Neural progenitor cell (in vitro differentiated cells): ENCODE measurements around the gene GIGYF1. TPM values are rescaled to one million over a fixed set of nuclear protein-coding genes. Genes with fewer than 3 reads are reported as not detected.

Experiments used
- DNase-seq: peaks from one replicate; pipeline ENCODE4 v3.0.0-alpha.2; 2016; ENCODE audit warnings: low spot score
- H2AFZ ChIP-seq: fragments of 200-600 bp; sonication (generic); replicated peaks from 2 replicates; pipeline ENCODE4 v1.6.1; 2016; ENCODE audit warnings: antibody characterized with exemption
- H3F3A ChIP-seq: fragments of 200-600 bp; sonication (generic); 2 replicates; pipeline ENCODE4 v1.6.1; 2016; ENCODE audit warnings: antibody characterized with exemption, low read depth
- H3K27ac ChIP-seq: fragments of 200-600 bp; sonication (generic); 2 replicates; pipeline ENCODE4 v1.5.1; 2016; ENCODE audit warnings: mild to moderate bottlenecking
- H3K27me3 ChIP-seq: fragments of 200-600 bp; sonication (generic); 2 replicates; pipeline ENCODE4 v1.6.1; 2016; ENCODE audit warnings: mild to moderate bottlenecking, moderate library complexity
- H3K36me3 ChIP-seq: fragments of 200-600 bp; sonication (generic); 2 replicates; pipeline ENCODE4 v1.5.1; 2016
- H3K4me1 ChIP-seq: fragments of 200-600 bp; sonication (generic); 2 replicates; pipeline ENCODE4 v1.6.1; 2016; ENCODE audit warnings: mixed run types
- H3K4me2 ChIP-seq: fragments of 200-600 bp; sonication (generic); 2 replicates; pipeline ENCODE4 v1.6.1; 2016
- H3K4me3 ChIP-seq: fragments of 200-600 bp; sonication (generic); 2 replicates; pipeline ENCODE4 v1.5.1; 2016
- H3K79me2 ChIP-seq: fragments of 200-600 bp; sonication (generic); 2 replicates; pipeline ENCODE4 v1.6.1; 2016; ENCODE audit warnings: low read depth
- H3K9ac ChIP-seq: fragments of 200-600 bp; sonication (generic); 2 replicates; pipeline ENCODE4 v1.6.1; 2016
- H3K9me3 ChIP-seq: fragments of 200-600 bp; sonication (generic); 2 replicates; pipeline ENCODE4 v1.5.1; 2016; ENCODE audit warnings: low read depth
- H4K20me1 ChIP-seq: fragments of 200-600 bp; sonication (generic); 2 replicates; pipeline ENCODE4 v1.6.1; 2016; ENCODE audit warnings: low read depth
- H3K27ac Mint-ChIP-seq: 3 replicates; pipeline ENCODE4 v1.8.0; 2021; ENCODE audit warnings: mixed read lengths
- H3K27me3 Mint-ChIP-seq: 2 replicates; pipeline ENCODE4 v1.8.0; 2022; ENCODE audit warnings: low read depth, mild to moderate bottlenecking, inconsistent platforms, moderate library complexity, mixed read lengths; ENCODE audit not compliant: insufficient read depth
- H3K36me3 Mint-ChIP-seq: 3 replicates; pipeline ENCODE4 v1.8.0; 2021; ENCODE audit warnings: mixed read lengths
- H3K4me1 Mint-ChIP-seq: 3 replicates; pipeline ENCODE4 v1.8.0; 2021; ENCODE audit warnings: mixed read lengths
- H3K4me3 Mint-ChIP-seq: 3 replicates; pipeline ENCODE4 v1.8.0; 2021; ENCODE audit warnings: mild to moderate bottlenecking, moderate library complexity, mixed read lengths
- H3K9me3 Mint-ChIP-seq: 3 replicates; pipeline ENCODE4 v1.8.0; 2020; ENCODE audit warnings: mixed read lengths
- EZH2 ChIP-seq: fragments of 200-600 bp; sonication (generic); IDR thresholded peaks from 2 replicates; pipeline ENCODE4 v1.6.1; 2017; ENCODE audit warnings: antibody characterized with exemption, mild to moderate bottlenecking, moderate library complexity
- EZH2phosphoT487 ChIP-seq: fragments of 200-600 bp; sonication (generic); IDR thresholded peaks from 2 replicates; pipeline ENCODE4 v1.6.1; 2017; ENCODE audit warnings: antibody characterized with exemption
- total RNA-seq: library from RNA; depleted of rRNA; stranded (reverse); fragments of >200 nt; gene quantifications from 2 replicates; pipeline ENCODE4 v1.2.3, GENCODE V29; 2015; ENCODE audit warnings: low replicate concordance
- TF ChIP-seq, protein P1 (sequence below): fragments of 200-600 bp; sonication (generic); IDR thresholded peaks from 2 replicates; pipeline ENCODE4 v1.5.1; 2017; ENCODE audit warnings: antibody characterized with exemption, mild to moderate bottlenecking

The GIGYF1 gene
- total RNA-seq, 1 donor from 2014 or later: 24.2 TPM

DNA sequence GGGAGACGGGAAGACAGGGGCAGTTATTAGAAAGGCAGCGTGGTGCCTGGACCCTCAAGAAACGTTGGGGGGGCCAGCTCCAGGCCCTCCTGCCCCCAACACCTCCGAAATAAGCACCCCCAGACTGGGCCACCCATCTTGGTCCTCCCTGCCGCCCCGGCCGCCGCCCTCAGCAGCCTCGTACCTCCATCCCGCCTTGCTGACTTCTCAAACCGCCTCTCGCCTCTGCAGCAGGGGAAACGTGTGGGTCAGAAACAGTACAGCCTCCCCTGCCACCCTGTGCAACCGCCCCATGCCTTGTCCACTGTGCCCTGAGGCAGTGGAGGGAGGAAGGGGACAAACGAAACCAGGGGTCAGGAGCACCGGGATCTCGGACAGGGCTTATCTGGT lies 7.2 kb downstream of the GIGYF1 start:
- H3K36me3 ChIP-seq: no peaks in the 10 kb centered on the region
- no peak overlapping the region for H2AFZ ChIP-seq
- no peak for TF ChIP-seq EZH2
- TF ChIP-seq, protein P1, sequence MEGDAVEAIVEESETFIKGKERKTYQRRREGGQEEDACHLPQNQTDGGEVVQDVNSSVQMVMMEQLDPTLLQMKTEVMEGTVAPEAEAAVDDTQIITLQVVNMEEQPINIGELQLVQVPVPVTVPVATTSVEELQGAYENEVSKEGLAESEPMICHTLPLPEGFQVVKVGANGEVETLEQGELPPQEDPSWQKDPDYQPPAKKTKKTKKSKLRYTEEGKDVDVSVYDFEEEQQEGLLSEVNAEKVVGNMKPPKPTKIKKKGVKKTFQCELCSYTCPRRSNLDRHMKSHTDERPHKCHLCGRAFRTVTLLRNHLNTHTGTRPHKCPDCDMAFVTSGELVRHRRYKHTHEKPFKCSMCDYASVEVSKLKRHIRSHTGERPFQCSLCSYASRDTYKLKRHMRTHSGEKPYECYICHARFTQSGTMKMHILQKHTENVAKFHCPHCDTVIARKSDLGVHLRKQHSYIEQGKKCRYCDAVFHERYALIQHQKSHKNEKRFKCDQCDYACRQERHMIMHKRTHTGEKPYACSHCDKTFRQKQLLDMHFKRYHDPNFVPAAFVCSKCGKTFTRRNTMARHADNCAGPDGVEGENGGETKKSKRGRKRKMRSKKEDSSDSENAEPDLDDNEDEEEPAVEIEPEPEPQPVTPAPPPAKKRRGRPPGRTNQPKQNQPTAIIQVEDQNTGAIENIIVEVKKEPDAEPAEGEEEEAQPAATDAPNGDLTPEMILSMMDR: no peak
- TF ChIP-seq EZH2phosphoT487: no peak
- no peak for DNase-seq
- no peak overlapping the region for H3K27ac Mint-ChIP-seq
- H3F3A ChIP-seq: peaks cover 12% of the 10 kb centered on the region
- H3K9ac ChIP-seq: no peak overlapping the region
- peaks cover 21% of the 10 kb centered on the region for H3K4me1 Mint-ChIP-seq
- H3K27ac ChIP-seq: no peak overlapping the region
- H3K9me3 Mint-ChIP-seq: no peaks in the 10 kb centered on the region
- peaks cover 11% of the 10 kb centered on the region for H3K4me1 ChIP-seq
- no peaks in the 10 kb centered on the region for H3K27me3 Mint-ChIP-seq
- peaks cover 10% of the 10 kb centered on the region for H3K36me3 Mint-ChIP-seq
- H3K27me3 ChIP-seq: no peaks in the 10 kb centered on the region
- peaks cover 43% of the 10 kb centered on the region for H3K79me2 ChIP-seq
- H3K4me2 ChIP-seq: no peak overlapping the region
- H3K9me3 ChIP-seq: no peaks in the 10 kb centered on the region
- H3K4me3 Mint-ChIP-seq: no peak overlapping the region
- no peak overlapping the region for H3K4me3 ChIP-seq
- peaks cover 76% of the 10 kb centered on the region for H4K20me1 ChIP-seq

GRCh38 chr7:100686201-100686821 lies 7.7 kb downstream of the GIGYF1 start:
- peaks cover 10% of the 10 kb centered on the region for H3K4me1 ChIP-seq
- H3K9me3 Mint-ChIP-seq: no peaks in the 10 kb centered on the region
- no peaks in the 10 kb centered on the region for H3K36me3 ChIP-seq
- H3K27me3 Mint-ChIP-seq: no peaks in the 10 kb centered on the region
- no peak overlapping the region for H2AFZ ChIP-seq
- peaks cover 76% of the 10 kb centered on the region for H4K20me1 ChIP-seq
- H3K27ac Mint-ChIP-seq: no peak overlapping the region
- peaks cover 38% of the 10 kb centered on the region for H3K79me2 ChIP-seq
- H3K4me3 ChIP-seq: no peak overlapping the region
- H3K27me3 ChIP-seq: no peaks in the 10 kb centered on the region
- peaks cover 16% of the 10 kb centered on the region for H3K4me1 Mint-ChIP-seq
- H3K27ac ChIP-seq: no peak overlapping the region
- H3F3A ChIP-seq: peaks cover 15% of the 10 kb centered on the region
- TF ChIP-seq, protein P1: no peak
- TF ChIP-seq EZH2phosphoT487: no peak
- TF ChIP-seq EZH2: no peak
- H3K9ac ChIP-seq: no peak overlapping the region
- H3K36me3 Mint-ChIP-seq: peaks cover 10% of the 10 kb centered on the region
- no peak overlapping the region for H3K4me2 ChIP-seq
- no peak overlapping the region for H3K4me3 Mint-ChIP-seq
- no peaks in the 10 kb centered on the region for H3K9me3 ChIP-seq
- no peak for DNase-seq

GRCh38 chr7:100685631-100686145 lies 8.4 kb downstream of the GIGYF1 start:
- DNase-seq: no peak
- Mint-ChIP-seq H3K36me3 (peaks cover 10% of the 10 kb centered on the region), H3K4me1 (peaks cover 14% of the 10 kb centered on the region), H3K9me3 (no peaks in the 10 kb centered on the region), H3K27me3 (no peaks in the 10 kb centered on the region), H3K27ac (no peak overlapping the region), H3K4me3 (no peak overlapping the region)
- Histone ChIP-seq H3K27ac (no peak overlapping the region), H3F3A (peaks cover 21% of the 10 kb centered on the region), H3K4me3 (no peak overlapping the region), H2AFZ (no peak overlapping the region), H4K20me1 (peaks cover 75% of the 10 kb centered on the region), H3K27me3 (no peaks in the 10 kb centered on the region), H3K9me3 (no peaks in the 10 kb centered on the region), H3K79me2 (peaks cover 31% of the 10 kb centered on the region), H3K9ac (no peak overlapping the region), H3K4me1 (peaks cover 6% of the 10 kb centered on the region), H3K36me3 (no peaks in the 10 kb centered on the region), H3K4me2 (no peak overlapping the region)
- no peak for TF ChIP-seq EZH2
- no peak for TF ChIP-seq EZH2phosphoT487
- TF ChIP-seq, protein P1: no peak
